Measurements from ENCODE around the gene MTRFR.
"Not testable (repeated sequence)": the region's sequence is repeated elsewhere in the genome, so short reads cannot be mapped to it uniquely, and the experiment has no call there.

MTRFR gene

GRCh38 chr12:123242116-123242904 lies 9.1 kb downstream of the MTRFR start:
- Histone ChIP-seq H3K4me3 (ENCODE audit: low read length, poor library complexity, severe bottlenecking) (no peak overlapping the region), H3K9me3 (ENCODE audit: insufficient read depth, low read depth, low read length) (no peaks in the 10 kb centered on the region), H2AFZ (ENCODE audit: low read length) (no peak overlapping the region), H3K36me3 (ENCODE audit: insufficient read depth, low read length) (no peaks in the 10 kb centered on the region), H3K4me1 (ENCODE audit: insufficient read depth, low read length, poor library complexity, severe bottlenecking) (peaks cover 12% of the 10 kb centered on the region), H3F3A (ENCODE audit: low read depth) (peaks cover 4% of the 10 kb centered on the region), H3K9ac (ENCODE audit: low read depth, low read length, poor library complexity, severe bottlenecking) (no peak overlapping the region), H3K79me2 (ENCODE audit: insufficient read depth, low read length) (peaks cover 20% of the 10 kb centered on the region; the same call in 1 of the 2 replicates), H3K4me2 (ENCODE audit: low read depth, low read length, poor library complexity, severe bottlenecking) (no peak overlapping the region), H4K20me1 (ENCODE audit: insufficient read depth, low read length, poor library complexity, severe bottlenecking) (peaks cover 10% of the 10 kb centered on the region), H3K9me2 (replicated peaks; ENCODE audit: low read depth, low read length) (no peaks in the 10 kb centered on the region), H3K27me3 (ENCODE audit: insufficient read depth, low read length, poor library complexity, severe bottlenecking) (no peaks in the 10 kb centered on the region)
- TF ChIP-seq EZH2phosphoT487 (IDR thresholded peaks at IDR 0.05; ENCODE audit: borderline replicate concordance), result no peak
- no peak for TF ChIP-seq CTCF (conservative IDR thresholded peaks at IDR 0.05; ENCODE audit: low read length)

GRCh38 chr12:123243671-123244262 lies 10.5 kb downstream of the MTRFR start:
- TF ChIP-seq CTCF (conservative IDR thresholded peaks at IDR 0.05; ENCODE audit: low read length), result no peak
- TF ChIP-seq EZH2phosphoT487 (IDR thresholded peaks at IDR 0.05; ENCODE audit: borderline replicate concordance), result no peak
- no peaks in the 10 kb centered on the region for H3F3A ChIP-seq (ENCODE audit: low read depth)
- peaks cover 8% of the 10 kb centered on the region for H3K4me1 ChIP-seq (ENCODE audit: insufficient read depth, low read length, poor library complexity, severe bottlenecking)
- H3K9ac ChIP-seq (ENCODE audit: low read depth, low read length, poor library complexity, severe bottlenecking), result no peak overlapping the region
- H3K79me2 ChIP-seq (ENCODE audit: insufficient read depth, low read length), result peaks cover 16% of the 10 kb centered on the region; the same call in 1 of the 2 replicates
- no peaks in the 10 kb centered on the region for H3K36me3 ChIP-seq (ENCODE audit: insufficient read depth, low read length)
- H3K4me2 ChIP-seq (ENCODE audit: low read depth, low read length, poor library complexity, severe bottlenecking), result no peak overlapping the region
- no peaks in the 10 kb centered on the region for H3K27me3 ChIP-seq (ENCODE audit: insufficient read depth, low read length, poor library complexity, severe bottlenecking)
- H4K20me1 ChIP-seq (ENCODE audit: insufficient read depth, low read length, poor library complexity, severe bottlenecking), result no peaks in the 10 kb centered on the region
- no peak overlapping the region for H3K4me3 ChIP-seq (ENCODE audit: low read length, poor library complexity, severe bottlenecking)
- H3K9me2 ChIP-seq (replicated peaks; ENCODE audit: low read depth, low read length), result no peaks in the 10 kb centered on the region
- no peak overlapping the region for H2AFZ ChIP-seq (ENCODE audit: low read length)
- H3K9me3 ChIP-seq (ENCODE audit: insufficient read depth, low read depth, low read length), result no peaks in the 10 kb centered on the region

- peaks cover 8% of the 10 kb centered on the region for H3K4me1 ChIP-seq (ENCODE audit: insufficient read depth, low read length, poor library complexity, severe bottlenecking)
- H3K27me3 ChIP-seq (ENCODE audit: insufficient read depth, low read length, poor library complexity, severe bottlenecking), result no peaks in the 10 kb centered on the region
- no peak overlapping the region for H3K9ac ChIP-seq (ENCODE audit: low read depth, low read length, poor library complexity, severe bottlenecking)
- no peaks in the 10 kb centered on the region for H4K20me1 ChIP-seq (ENCODE audit: insufficient read depth, low read length, poor library complexity, severe bottlenecking)
- no peak overlapping the region for H3K4me3 ChIP-seq (ENCODE audit: low read length, poor library complexity, severe bottlenecking)
- no peaks in the 10 kb centered on the region for H3K9me2 ChIP-seq (replicated peaks; ENCODE audit: low read depth, low read length)
- no peaks in the 10 kb centered on the region for H3K36me3 ChIP-seq (ENCODE audit: insufficient read depth, low read length)
- TF ChIP-seq CTCF (conservative IDR thresholded peaks at IDR 0.05; ENCODE audit: low read length) (no peak), EZH2phosphoT487 (IDR thresholded peaks at IDR 0.05; ENCODE audit: borderline replicate concordance) (no peak)
- no peaks in the 10 kb centered on the region for H3F3A ChIP-seq (ENCODE audit: low read depth)
- H3K79me2 ChIP-seq (ENCODE audit: insufficient read depth, low read length), result peaks cover 27% of the 10 kb centered on the region; the same call in 1 of the 2 replicates
- H3K9me3 ChIP-seq (ENCODE audit: insufficient read depth, low read depth, low read length), result no peaks in the 10 kb centered on the region
- no peak overlapping the region for H2AFZ ChIP-seq (ENCODE audit: low read length)
- H3K4me2 ChIP-seq (ENCODE audit: low read depth, low read length, poor library complexity, severe bottlenecking), result no peak overlapping the region
Measured at GRCh38 chr12:123245678-123246077, 12.4 kb downstream of the MTRFR start.

- H3K79me2 ChIP-seq (ENCODE audit: insufficient read depth, low read length), result peaks cover 43% of the 10 kb centered on the region; the same call in 1 of the 2 replicates
- H3K4me1 ChIP-seq (ENCODE audit: insufficient read depth, low read length, poor library complexity, severe bottlenecking); H3K27me3 ChIP-seq (ENCODE audit: insufficient read depth, low read length, poor library complexity, severe bottlenecking); H3K36me3 ChIP-seq (ENCODE audit: insufficient read depth, low read length); H3K9ac ChIP-seq (ENCODE audit: low read depth, low read length, poor library complexity, severe bottlenecking); H4K20me1 ChIP-seq (ENCODE audit: insufficient read depth, low read length, poor library complexity, severe bottlenecking); H3K4me3 ChIP-seq (ENCODE audit: low read length, poor library complexity, severe bottlenecking); H3K4me2 ChIP-seq (ENCODE audit: low read depth, low read length, poor library complexity, severe bottlenecking); H2AFZ ChIP-seq (ENCODE audit: low read length); H3K9me2 ChIP-seq (replicated peaks; ENCODE audit: low read depth, low read length); H3F3A ChIP-seq (ENCODE audit: low read depth); H3K9me3 ChIP-seq (ENCODE audit: insufficient read depth, low read depth, low read length): not testable (repeated sequence)
Measured at GRCh38 chr12:123248129-123248528, 14.9 kb downstream of the MTRFR start.

GRCh38 chr12:123248996-123249741 lies 15.9 kb downstream of the MTRFR start:
- H2AFZ ChIP-seq (ENCODE audit: low read length); H3K9me2 ChIP-seq (replicated peaks; ENCODE audit: low read depth, low read length); H3K36me3 ChIP-seq (ENCODE audit: insufficient read depth, low read length); H4K20me1 ChIP-seq (ENCODE audit: insufficient read depth, low read length, poor library complexity, severe bottlenecking); H3K9ac ChIP-seq (ENCODE audit: low read depth, low read length, poor library complexity, severe bottlenecking); H3K27me3 ChIP-seq (ENCODE audit: insufficient read depth, low read length, poor library complexity, severe bottlenecking); H3K9me3 ChIP-seq (ENCODE audit: insufficient read depth, low read depth, low read length); H3K4me1 ChIP-seq (ENCODE audit: insufficient read depth, low read length, poor library complexity, severe bottlenecking); H3K4me3 ChIP-seq (ENCODE audit: low read length, poor library complexity, severe bottlenecking); H3K4me2 ChIP-seq (ENCODE audit: low read depth, low read length, poor library complexity, severe bottlenecking); H3F3A ChIP-seq (ENCODE audit: low read depth): not testable (repeated sequence)
- peaks cover 43% of the 10 kb centered on the region; the same call in 1 of the 2 replicates for H3K79me2 ChIP-seq (ENCODE audit: insufficient read depth, low read length)
